Activated CD8-positive, alpha-beta T cell treated with anti-CD3 and anti-CD28 coated beads for 36 hours (primary cell): ENCODE results near the gene SYNGR2. TPM values are rescaled to one million over a fixed set of nuclear protein-coding genes. Genes with fewer than 3 reads are reported as not detected.
"Not testable (repeated sequence)": the region's sequence is repeated elsewhere in the genome, so short reads cannot be mapped to it uniquely, and the experiment has no call there.

ENCODE experiments used
- ATAC-seq: fragments of 200-7000 bp; cut with Tn5 transposase; one replicate; pipeline ENCODE4 v1.10.0; 2021; ENCODE audit warnings: mild to moderate bottlenecking, moderate library complexity
- CTCF ChIA-PET: fragments of 350-600 bp; sonication (Branson Sonifier 250); formaldehyde crosslinking; loops from one replicate; lab custom pipeline; 2021; ENCODE audit warnings: antibody characterized with exemption; lab: Charles Lee
- POLR2A ChIA-PET: fragments of 350-600 bp; sonication (Branson Sonifier 250); formaldehyde crosslinking; loops from one replicate; lab custom pipeline; 2021; ENCODE audit warnings: antibody characterized with exemption; lab: Charles Lee
- DNase-seq: peaks from one replicate; pipeline ENCODE4 v3.0.0-alpha.2; 2020
- H3K27ac Mint-ChIP-seq: one replicate; pipeline ENCODE4 v1.8.0; 2021; ENCODE audit warnings: mild to moderate bottlenecking, mixed read lengths
- H3K27me3 Mint-ChIP-seq: one replicate; pipeline ENCODE4 v1.8.0; 2021; ENCODE audit warnings: mixed read lengths
- H3K36me3 Mint-ChIP-seq: one replicate; pipeline ENCODE4 v1.8.0; 2021; ENCODE audit warnings: low read depth, mixed read lengths
- H3K4me1 Mint-ChIP-seq: one replicate; pipeline ENCODE4 v1.8.0; 2021; ENCODE audit warnings: low read depth, mixed read lengths
- H3K4me3 Mint-ChIP-seq: one replicate; pipeline ENCODE4 v1.8.0; 2021; ENCODE audit warnings: mild to moderate bottlenecking, moderate library complexity, mixed read lengths
- H3K9me3 Mint-ChIP-seq: one replicate; pipeline ENCODE4 v1.8.0; 2021; ENCODE audit warnings: mixed read lengths
- CTCF ChIP-seq: fragments of 200-600 bp; IDR thresholded peaks from one replicate; pipeline ENCODE4 v1.8.0; 2022; ENCODE audit warnings: antibody characterized with exemption, mild to moderate bottlenecking
- intact Hi-C: fragments of 100-400 bp; cut with micrococcal nuclease; formaldehyde crosslinking; loops from one replicate; pipeline ENCODE4 v1.10.0; 2022
- total RNA-seq, 2 experiments: library from RNA; stranded (reverse); gene quantifications; one replicate each; pipeline ENCODE4 v1.2.3, GENCODE V29; 2021

The SYNGR2 gene
- total RNA-seq, 2 experiments from 2014 or later: 92.6 to 95.1 TPM

GRCh38 chr17:78168903-78169793 lies 767 bp downstream of the SYNGR2 start:
- ATAC-seq (peak; percentile 45), DNase-seq (peak; percentile 71)
- no peak for TF ChIP-seq CTCF
- H3K4me3 Mint-ChIP-seq: peak overlapping the region; percentile 76
- intact Hi-C loops: loop anchor here (5.0 kb wide), 1 partner anchor 57 kb away; no protein-coding TSS in a partner anchor
- no peaks in the 10 kb centered on the region for H3K9me3 Mint-ChIP-seq
- peaks cover 45% of the 10 kb centered on the region for H3K4me1 Mint-ChIP-seq
- H3K36me3 Mint-ChIP-seq: peaks cover 30% of the 10 kb centered on the region
- no peaks in the 10 kb centered on the region for H3K27me3 Mint-ChIP-seq
- CTCF ChIA-PET: interaction anchor here (0.7 to 1.1 kb wide), 3 partner anchors 15 to 57 kb away, joined by 3 to 7 read pairs (median 3); no protein-coding TSS in a partner anchor
- H3K27ac Mint-ChIP-seq: peak overlapping the region; percentile 64
- POLR2A ChIA-PET: interaction anchor here (0.5 to 10.2 kb wide), 16 partner anchors 9 to 322 kb away, joined by 3 to 100 read pairs (median 4); partner anchors contain the start of genes AFMID, TK1 and TMC8

GRCh38 chr17:78170692-78171590 lies 2.6 kb downstream of the SYNGR2 start:
- H3K27me3 Mint-ChIP-seq: no peaks in the 10 kb centered on the region
- H3K4me1 Mint-ChIP-seq: peaks cover 46% of the 10 kb centered on the region
- no peak for DNase-seq
- no peak for ATAC-seq
- H3K27ac Mint-ChIP-seq: peak overlapping the region; percentile 64
- CTCF ChIA-PET: interaction anchor here (0.9 to 1.2 kb wide), 2 partner anchors 86 to 87 kb away, joined by 3 read pairs; no protein-coding TSS in a partner anchor
- H3K36me3 Mint-ChIP-seq: peaks cover 43% of the 10 kb centered on the region
- peak overlapping the region; percentile 76 for H3K4me3 Mint-ChIP-seq
- intact Hi-C loops: no loop called here
- H3K9me3 Mint-ChIP-seq: no peaks in the 10 kb centered on the region
- POLR2A ChIA-PET: interaction anchor here (0.9 to 10.2 kb wide), 11 partner anchors 9 to 58 kb away, joined by 3 to 100 read pairs (median 5); partner anchors contain the start of genes AFMID, C17orf99, TK1 and TMC8
- TF ChIP-seq CTCF: no peak

- H3K9me3 Mint-ChIP-seq, H3K4me3 Mint-ChIP-seq, DNase-seq, ATAC-seq, H3K27me3 Mint-ChIP-seq, intact Hi-C loops: not testable (repeated sequence)
- ChIA-PET CTCF (interaction anchor here (1.2 kb wide), 1 partner anchor 88 kb away, joined by 3 read pairs; no protein-coding TSS in a partner anchor), POLR2A (interaction anchor here (0.9 to 10.2 kb wide), 10 partner anchors 9 to 47 kb away, joined by 3 to 100 read pairs (median 4); partner anchors contain the start of genes AFMID, TK1 and TMC8)
- Mint-ChIP-seq H3K4me1 (peaks cover 52% of the 10 kb centered on the region), H3K36me3 (peaks cover 46% of the 10 kb centered on the region), H3K27ac (peak overlapping the region; percentile 52)
These were observed 3.3 kb downstream of the SYNGR2 start for GRCh38 chr17:78171591-78172248.

GRCh38 chr17:78172249-78173051 lies 4.1 kb downstream of the SYNGR2 start:
- no peak for TF ChIP-seq CTCF
- peaks cover 50% of the 10 kb centered on the region for H3K36me3 Mint-ChIP-seq
- peak overlapping the region; percentile 81 for H3K27ac Mint-ChIP-seq
- intact Hi-C loops: no loop called here
- peaks cover 57% of the 10 kb centered on the region for H3K4me1 Mint-ChIP-seq
- H3K9me3 Mint-ChIP-seq: no peaks in the 10 kb centered on the region
- DNase-seq (no peak), ATAC-seq (no peak)
- H3K4me3 Mint-ChIP-seq: no peak overlapping the region
- ChIA-PET POLR2A (interaction anchor here (0.6 to 10.2 kb wide), 13 partner anchors 9 to 49 kb away, joined by 3 to 100 read pairs (median 4); partner anchors contain the start of genes AFMID, TK1 and TMC8), CTCF (no interaction called here)
- H3K27me3 Mint-ChIP-seq: no peaks in the 10 kb centered on the region
